Neural cell (in vitro differentiated cells): Measurements from ENCODE around the gene NPHP4.

Experiments used
- CTCF ChIP-seq: fragments of 450-650 bp; IDR thresholded peaks from 2 replicates; pipeline ENCODE4 v1.5.1; 2014; ENCODE audit warnings: antibody characterized with exemption, mild to moderate bottlenecking, moderate library complexity; ENCODE audit not compliant: poor library complexity, severe bottlenecking
- EP300 ChIP-seq: fragments of 450-650 bp; conservative IDR thresholded peaks from 2 replicates; pipeline ENCODE4 v1.6.1; 2014; ENCODE audit warnings: antibody characterized with exemption, mild to moderate bottlenecking, moderate library complexity; ENCODE audit not compliant: poor library complexity, severe bottlenecking
- EZH2 ChIP-seq: fragments of 200-600, 300-800 bp; shearing (Covaris generic), sonication (generic); IDR thresholded peaks from 2 replicates; pipeline ENCODE4 v1.6.1; 2014; ENCODE audit warnings: antibody characterized with exemption, low read length, borderline replicate concordance, mild to moderate bottlenecking; ENCODE audit not compliant: insufficient read depth, poor library complexity, severe bottlenecking
- MXI1 ChIP-seq: fragments of 450-650 bp; conservative IDR thresholded peaks from 2 replicates; pipeline ENCODE4 v1.6.1; 2014; ENCODE audit warnings: antibody characterized with exemption, mild to moderate bottlenecking; ENCODE audit not compliant: poor library complexity, severe bottlenecking
- POLR2AphosphoS5 ChIP-seq: IDR thresholded peaks from 2 replicates; pipeline ENCODE4 v1.6.1; 2012
- RAD21 ChIP-seq: fragments of 450-650 bp; conservative IDR thresholded peaks from 2 replicates; pipeline ENCODE4 v1.6.1; 2014; ENCODE audit warnings: antibody characterized with exemption, mild to moderate bottlenecking, moderate library complexity
- SMC3 ChIP-seq: fragments of 450-650 bp; conservative IDR thresholded peaks from 2 replicates; pipeline ENCODE4 v1.6.1; 2014; ENCODE audit warnings: antibody characterized with exemption, mild to moderate bottlenecking, moderate library complexity; ENCODE audit not compliant: poor library complexity
- TAF1 ChIP-seq: IDR thresholded peaks from 2 replicates; pipeline ENCODE4 v1.6.1; 2012; ENCODE audit warnings: low read depth
- TF ChIP-seq, protein P1 (sequence below): IDR thresholded peaks from 2 replicates; pipeline ENCODE4 v1.6.1; 2012; ENCODE audit warnings: borderline replicate concordance

DNA sequence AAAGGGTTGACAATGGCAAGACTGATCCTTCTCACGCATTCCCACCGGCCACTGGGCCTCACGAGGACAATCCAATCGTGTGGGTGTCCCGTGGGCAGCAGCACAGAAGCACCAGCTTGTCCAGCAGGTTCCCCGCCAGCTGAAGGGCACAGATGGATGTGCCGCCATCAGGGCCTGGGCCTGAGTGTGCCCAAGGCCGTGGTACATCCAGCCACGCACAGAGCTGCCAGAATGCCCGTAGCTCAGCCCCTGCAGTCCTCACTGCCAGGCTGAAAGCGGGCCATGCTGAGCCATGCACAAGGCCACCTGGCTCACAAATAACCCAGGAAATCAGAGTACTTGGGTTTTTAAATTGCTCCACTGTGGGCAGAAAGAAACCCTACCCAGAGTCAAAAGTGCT is 7.0 kb downstream of the NPHP4 start:
- TF ChIP-seq, protein P1, sequence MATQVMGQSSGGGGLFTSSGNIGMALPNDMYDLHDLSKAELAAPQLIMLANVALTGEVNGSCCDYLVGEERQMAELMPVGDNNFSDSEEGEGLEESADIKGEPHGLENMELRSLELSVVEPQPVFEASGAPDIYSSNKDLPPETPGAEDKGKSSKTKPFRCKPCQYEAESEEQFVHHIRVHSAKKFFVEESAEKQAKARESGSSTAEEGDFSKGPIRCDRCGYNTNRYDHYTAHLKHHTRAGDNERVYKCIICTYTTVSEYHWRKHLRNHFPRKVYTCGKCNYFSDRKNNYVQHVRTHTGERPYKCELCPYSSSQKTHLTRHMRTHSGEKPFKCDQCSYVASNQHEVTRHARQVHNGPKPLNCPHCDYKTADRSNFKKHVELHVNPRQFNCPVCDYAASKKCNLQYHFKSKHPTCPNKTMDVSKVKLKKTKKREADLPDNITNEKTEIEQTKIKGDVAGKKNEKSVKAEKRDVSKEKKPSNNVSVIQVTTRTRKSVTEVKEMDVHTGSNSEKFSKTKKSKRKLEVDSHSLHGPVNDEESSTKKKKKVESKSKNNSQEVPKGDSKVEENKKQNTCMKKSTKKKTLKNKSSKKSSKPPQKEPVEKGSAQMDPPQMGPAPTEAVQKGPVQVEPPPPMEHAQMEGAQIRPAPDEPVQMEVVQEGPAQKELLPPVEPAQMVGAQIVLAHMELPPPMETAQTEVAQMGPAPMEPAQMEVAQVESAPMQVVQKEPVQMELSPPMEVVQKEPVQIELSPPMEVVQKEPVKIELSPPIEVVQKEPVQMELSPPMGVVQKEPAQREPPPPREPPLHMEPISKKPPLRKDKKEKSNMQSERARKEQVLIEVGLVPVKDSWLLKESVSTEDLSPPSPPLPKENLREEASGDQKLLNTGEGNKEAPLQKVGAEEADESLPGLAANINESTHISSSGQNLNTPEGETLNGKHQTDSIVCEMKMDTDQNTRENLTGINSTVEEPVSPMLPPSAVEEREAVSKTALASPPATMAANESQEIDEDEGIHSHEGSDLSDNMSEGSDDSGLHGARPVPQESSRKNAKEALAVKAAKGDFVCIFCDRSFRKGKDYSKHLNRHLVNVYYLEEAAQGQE, result no peak
- TF ChIP-seq CTCF (no peak), EZH2 (no peak), POLR2AphosphoS5 (no peak), MXI1 (no peak), RAD21 (no peak), TAF1 (no peak), EP300 (no peak), SMC3 (no peak)
